Fibroblast of lung (primary cell): ENCODE measurements around the gene SH3BGRL2.

Experiments
- EZH2 ChIP-seq: IDR thresholded peaks from 2 replicates; pipeline ENCODE4 v1.5.1; 2012; ENCODE audit warnings: low read length, control low read depth, mild to moderate bottlenecking; ENCODE audit errors: missing control alignments
- TF ChIP-seq, protein P1 (sequence below), 2 donors: IDR thresholded peaks in 1 of 2; conservative IDR thresholded peaks in 1 of 2; 1 replicate in 1 of 2; 2 replicates in 1 of 2; pipeline ENCODE4 v1.5.1; 2011 to 2012; ENCODE audit warnings: low read length in 2 of 2, control low read depth in 1 of 2, inconsistent platforms in 1 of 2, low read depth in 1 of 2, mild to moderate bottlenecking in 1 of 2

DNA sequence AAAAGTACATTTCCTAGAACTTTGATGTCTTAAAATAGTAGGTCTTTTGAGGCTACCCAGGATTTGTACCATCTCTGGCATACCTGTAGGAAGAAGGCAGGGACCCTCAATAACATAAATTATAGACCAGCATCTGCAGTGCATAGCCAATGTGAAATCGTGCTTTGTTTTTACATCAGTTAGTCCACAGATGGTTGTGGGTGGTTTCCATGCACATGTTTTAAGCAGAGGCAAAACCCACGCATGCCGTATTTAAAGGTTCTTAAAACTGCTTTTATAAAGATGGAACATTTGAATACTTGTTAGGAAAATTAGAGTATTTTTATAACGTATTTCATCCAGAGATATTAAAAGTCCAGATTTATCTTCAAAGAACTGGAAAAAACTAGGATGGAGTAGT lies 66.3 kb downstream of the SH3BGRL2 start:
- TF ChIP-seq, protein P1, sequence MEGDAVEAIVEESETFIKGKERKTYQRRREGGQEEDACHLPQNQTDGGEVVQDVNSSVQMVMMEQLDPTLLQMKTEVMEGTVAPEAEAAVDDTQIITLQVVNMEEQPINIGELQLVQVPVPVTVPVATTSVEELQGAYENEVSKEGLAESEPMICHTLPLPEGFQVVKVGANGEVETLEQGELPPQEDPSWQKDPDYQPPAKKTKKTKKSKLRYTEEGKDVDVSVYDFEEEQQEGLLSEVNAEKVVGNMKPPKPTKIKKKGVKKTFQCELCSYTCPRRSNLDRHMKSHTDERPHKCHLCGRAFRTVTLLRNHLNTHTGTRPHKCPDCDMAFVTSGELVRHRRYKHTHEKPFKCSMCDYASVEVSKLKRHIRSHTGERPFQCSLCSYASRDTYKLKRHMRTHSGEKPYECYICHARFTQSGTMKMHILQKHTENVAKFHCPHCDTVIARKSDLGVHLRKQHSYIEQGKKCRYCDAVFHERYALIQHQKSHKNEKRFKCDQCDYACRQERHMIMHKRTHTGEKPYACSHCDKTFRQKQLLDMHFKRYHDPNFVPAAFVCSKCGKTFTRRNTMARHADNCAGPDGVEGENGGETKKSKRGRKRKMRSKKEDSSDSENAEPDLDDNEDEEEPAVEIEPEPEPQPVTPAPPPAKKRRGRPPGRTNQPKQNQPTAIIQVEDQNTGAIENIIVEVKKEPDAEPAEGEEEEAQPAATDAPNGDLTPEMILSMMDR (conservative IDR thresholded peaks at IDR 0.05 in 1 of 2, IDR thresholded peaks at IDR 0.05 in 1 of 2; ENCODE audit: low read depth in 1 of 2, low read length in 2 of 2), result no peak
- TF ChIP-seq EZH2, result no peak
